Activated T-cell treated with anti-CD3 and anti-CD28 coated beads, Interleukin-2, amount 50 U/mL, for 1 hour (primary cell): ENCODE results near the gene CDK5RAP2.
"Not testable (repeated sequence)": the region's sequence is repeated elsewhere in the genome, so short reads cannot be mapped to it uniquely, and the experiment has no call there.

Experiments
- DNase-seq: peaks from one replicate; pipeline ENCODE4 v3.0.0-alpha.2; 2020

The CDK5RAP2 gene

GRCh38 chr9:120587328-120587727, 7.4 kb upstream of the CDK5RAP2 start:
- no peak for DNase-seq

- DNase-seq = no peak
These were observed 4.0 kb upstream of the CDK5RAP2 start for GRCh38 chr9:120583958-120584369.

DNA sequence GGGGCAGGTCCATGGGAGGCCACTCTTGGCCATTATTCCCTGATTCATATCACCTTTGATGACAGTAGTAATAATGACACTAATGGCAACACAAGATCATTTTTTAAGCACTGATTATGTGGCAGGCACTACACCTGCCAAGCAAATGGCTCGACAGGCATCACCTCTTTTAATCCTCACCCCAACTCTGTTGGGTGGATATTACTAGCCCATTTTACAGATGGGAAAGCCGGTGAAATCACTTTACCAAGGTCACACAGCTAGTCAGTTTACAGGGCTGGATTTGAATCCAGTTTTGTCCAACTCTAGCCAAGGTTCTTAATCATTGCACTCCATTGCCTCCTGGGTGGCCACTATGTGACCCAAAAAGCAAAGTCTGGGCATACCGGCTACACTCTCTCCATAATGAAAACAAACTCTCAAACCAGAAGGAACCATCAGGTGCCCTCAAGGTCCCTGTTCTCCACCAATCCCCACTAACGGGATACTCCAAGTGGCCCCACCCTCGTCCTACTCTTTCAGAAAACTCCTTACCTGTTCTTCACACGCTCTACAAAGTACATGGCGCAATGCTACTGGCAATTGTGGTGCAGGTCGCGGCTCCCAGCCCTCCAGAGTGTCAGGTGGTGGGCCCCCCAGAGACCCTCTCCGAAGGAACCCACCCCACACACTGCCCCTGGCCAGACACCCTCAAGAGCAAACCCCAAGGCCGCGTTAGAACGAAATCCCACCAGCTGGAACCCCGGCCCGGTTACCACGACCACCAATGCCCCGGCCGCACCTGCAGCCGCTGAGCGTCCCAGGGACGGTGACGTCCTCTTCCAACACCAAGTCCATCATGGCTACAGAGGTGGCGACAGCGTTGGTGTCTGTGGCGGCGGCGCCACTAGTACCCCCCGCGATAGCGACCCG, 572 bp downstream of the CDK5RAP2 start:
- no peak for DNase-seq

- no peak for DNase-seq
These were observed 5.5 kb downstream of the CDK5RAP2 start for GRCh38 chr9:120574473-120574872.

DNA sequence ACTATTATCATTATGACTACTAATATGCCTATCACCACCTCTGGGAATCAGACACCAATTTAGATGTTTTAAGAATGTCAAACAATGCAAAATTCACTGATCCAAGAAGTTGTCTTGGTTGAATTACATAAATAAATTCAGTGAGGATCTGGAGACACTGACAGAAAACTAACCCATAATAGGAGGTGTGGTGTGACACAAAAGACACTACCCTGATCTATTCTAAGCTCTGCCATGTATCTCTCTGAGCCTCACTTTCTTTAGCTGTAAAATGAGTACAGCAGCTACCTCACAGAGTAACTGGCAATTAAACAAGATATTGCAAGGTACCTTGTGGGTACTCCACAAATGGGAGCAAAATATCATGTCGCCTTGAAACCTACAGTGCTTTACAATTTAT, 7.5 kb downstream of the CDK5RAP2 start:
- DNase-seq = no peak

DNA sequence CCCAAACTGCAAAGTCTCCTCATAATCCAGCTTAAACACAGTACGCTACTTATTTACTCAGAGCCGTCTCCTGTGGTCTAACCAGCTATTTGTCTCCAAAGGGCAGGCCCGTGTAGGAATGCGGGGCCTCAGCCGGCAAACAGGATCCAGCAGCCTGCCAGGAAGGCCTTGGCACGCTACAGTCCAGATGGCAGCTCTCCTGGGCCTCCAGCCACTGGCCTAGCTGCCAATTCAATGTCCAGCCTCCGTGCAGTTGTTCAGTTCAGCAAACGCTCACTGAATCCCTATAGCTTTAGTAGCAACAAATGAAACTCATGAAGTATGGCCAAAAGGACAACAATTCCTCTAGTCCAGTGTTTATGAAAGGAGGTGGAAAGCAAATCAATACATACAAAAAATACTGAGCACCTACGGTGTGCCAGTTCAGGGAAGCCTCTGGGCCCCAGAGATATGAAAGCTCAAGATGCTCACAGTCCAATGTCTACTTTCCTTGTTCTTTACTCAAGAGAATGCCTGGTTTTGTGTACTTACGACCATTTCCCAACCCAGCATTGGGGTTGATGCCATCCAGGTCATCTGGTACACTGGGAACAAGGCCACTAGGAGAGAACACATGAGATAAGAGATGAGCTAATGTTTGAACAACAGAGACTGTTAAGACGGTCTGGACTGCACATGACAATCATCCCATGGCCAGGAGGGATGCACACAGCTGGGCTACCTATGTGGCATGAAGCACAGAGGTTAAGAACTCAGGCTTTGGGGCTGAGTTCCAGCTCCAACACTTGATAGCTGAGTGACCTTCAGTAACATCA, 8.3 kb downstream of the CDK5RAP2 start:
- no peak for DNase-seq

GRCh38 chr9:120570296-120570695, 9.7 kb downstream of the CDK5RAP2 start:
- no peak for DNase-seq

GRCh38 chr9:120569556-120569955, 10.4 kb downstream of the CDK5RAP2 start:
- no peak for DNase-seq

GRCh38 chr9:120568816-120569215, 11.2 kb downstream of the CDK5RAP2 start:
- no peak for DNase-seq

GRCh38 chr9:120567874-120568273, 12.1 kb downstream of the CDK5RAP2 start:
- DNase-seq = no peak

GRCh38 chr9:120567081-120567480, 12.9 kb downstream of the CDK5RAP2 start:
- no peak for DNase-seq

GRCh38 chr9:120564589-120564988, 15.4 kb downstream of the CDK5RAP2 start:
- DNase-seq = no peak

DNA sequence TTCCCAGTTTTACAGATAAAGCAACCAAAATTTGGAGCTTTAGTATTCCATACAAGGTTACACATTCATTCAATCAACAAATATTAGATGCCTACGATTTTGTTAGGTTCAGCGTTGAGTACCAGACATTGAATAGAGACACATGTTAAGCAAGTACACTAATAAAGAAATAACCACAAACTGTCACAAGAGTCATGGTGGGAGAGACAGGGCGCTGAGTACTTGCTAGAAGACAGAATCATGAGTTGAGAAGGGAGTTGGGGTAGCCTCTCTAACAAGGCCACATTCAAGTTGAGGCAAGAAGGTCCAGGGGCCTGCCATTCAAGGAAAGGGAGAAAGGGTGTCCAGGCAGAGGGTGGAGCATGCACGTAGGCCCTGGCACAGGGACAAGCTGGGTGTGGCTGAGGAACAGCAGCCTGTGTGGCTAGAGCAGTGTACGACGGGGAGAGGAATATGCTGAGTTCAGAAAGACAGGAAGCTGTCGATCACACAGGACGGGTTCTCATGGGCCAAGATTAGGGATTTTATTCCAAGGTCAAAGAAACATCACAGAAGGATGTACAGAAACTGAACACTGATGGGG, 17.0 kb downstream of the CDK5RAP2 start:
- no peak for DNase-seq

- no peak for DNase-seq
These were observed 18.3 kb downstream of the CDK5RAP2 start for GRCh38 chr9:120561709-120562108.

DNA sequence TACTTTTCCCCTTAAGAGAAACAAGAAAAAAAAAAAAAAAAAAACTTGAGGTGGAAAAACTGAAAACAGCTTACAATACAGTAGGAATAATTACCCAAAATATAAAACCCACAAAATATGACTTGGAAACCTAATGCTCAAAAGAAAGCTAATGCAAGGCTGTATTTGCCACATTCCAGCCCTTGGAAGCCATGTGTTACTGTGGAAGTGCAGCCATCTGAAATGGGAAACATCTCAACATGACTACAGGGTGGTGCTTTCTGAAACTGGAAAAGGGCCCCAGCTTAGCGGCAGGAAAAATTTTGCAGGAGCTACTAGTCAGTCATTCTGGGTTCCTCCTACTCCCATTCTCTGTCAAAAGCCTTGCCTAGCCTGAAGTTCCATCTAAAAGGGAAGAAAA, 20.4 kb downstream of the CDK5RAP2 start:
- no peak for DNase-seq

DNA sequence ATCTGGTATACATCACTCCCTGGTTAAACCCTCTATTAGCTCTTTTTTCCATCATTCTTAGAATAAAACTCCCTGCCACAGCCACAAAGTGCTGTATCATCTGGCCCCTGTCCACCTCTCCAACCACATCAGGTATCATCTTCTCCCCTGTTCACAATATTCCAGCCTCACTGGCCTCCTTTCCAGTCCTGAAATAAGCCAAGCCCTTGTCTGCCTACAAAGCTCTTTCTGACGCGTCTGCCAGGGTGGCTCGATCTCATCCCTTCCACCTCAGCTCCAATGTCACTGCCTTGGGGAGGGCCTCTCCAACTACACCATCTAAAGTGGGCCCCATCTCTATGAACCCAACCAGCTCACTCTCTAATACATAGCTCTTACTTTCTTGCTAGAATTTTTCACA, 21.5 kb downstream of the CDK5RAP2 start:
- DNase-seq = no peak

DNA sequence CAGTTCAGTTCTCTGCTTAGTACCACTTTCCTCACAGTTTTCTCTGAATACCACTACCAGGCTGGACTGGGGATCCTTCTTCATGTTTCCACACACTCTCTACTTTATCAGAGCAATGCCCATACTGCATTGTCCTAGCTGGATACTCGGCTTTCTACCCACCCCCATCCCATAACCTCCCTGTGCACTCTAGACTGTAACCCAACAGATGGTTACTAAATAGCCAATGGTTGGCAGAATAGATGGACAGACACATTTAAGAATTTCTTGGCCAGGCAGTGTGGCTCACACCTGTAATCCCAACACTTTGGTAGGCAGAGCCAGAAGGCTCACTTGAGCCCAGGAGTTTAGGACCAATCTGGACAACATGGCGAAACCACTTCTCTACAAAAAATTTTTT, 22.8 kb downstream of the CDK5RAP2 start:
- no peak for DNase-seq

GRCh38 chr9:120556775-120557174, 23.2 kb downstream of the CDK5RAP2 start:
- DNase-seq = no peak

- no peak for DNase-seq
These were observed 24.1 kb downstream of the CDK5RAP2 start for GRCh38 chr9:120555839-120556238.

- DNase-seq = not testable (repeated sequence)
These were observed 27.7 kb downstream of the CDK5RAP2 start for GRCh38 chr9:120552210-120552704.

GRCh38 chr9:120545701-120546550, 34.0 kb downstream of the CDK5RAP2 start:
- DNase-seq = no peak

- DNase-seq = no peak
These were observed 35.5 kb downstream of the CDK5RAP2 start for GRCh38 chr9:120544441-120544840.
